ENCODE results near the gene TRIM46. TPM values are rescaled to one million over a fixed set of nuclear protein-coding genes. Genes with fewer than 3 reads are reported as not detected.
"Not testable (repeated sequence)": the region's sequence is repeated elsewhere in the genome, so short reads cannot be mapped to it uniquely, and the experiment has no call there.

The TRIM46 gene
- total and polyA plus RNA-seq, 4 donors = 6.7 to 37.6 (median 18.2) TPM

- Histone ChIP-seq H3K27ac (ENCODE audit: low read depth, low read length) (no peak overlapping the region), H3K4me1 (ENCODE audit: control insufficient read depth, insufficient read depth, low read length) (peaks cover 8% of the 10 kb centered on the region), H3K36me3 (ENCODE audit: control insufficient read depth, insufficient read depth, low read length) (peaks cover 47% of the 10 kb centered on the region), H3K9me3 (ENCODE audit: control insufficient read depth, insufficient read depth, low read length) (no peaks in the 10 kb centered on the region), H3K27me3 (ENCODE audit: control insufficient read depth, insufficient read depth, low read length) (no peaks in the 10 kb centered on the region), H3K4me3 (ENCODE audit: low read depth, low read length) (no peak overlapping the region)
- no peak for DNase-seq (ENCODE audit: low read depth in 4 of 6, low spot score in 6 of 6)
- 81% methylated on average over 5 of the region's 8 CpGs for WGBS (ENCODE audit: insufficient coverage)
Measured at GRCh38 chr1:155186067-155186793, 12.6 kb downstream of the TRIM46 start.

- Histone ChIP-seq H3K9me3 (ENCODE audit: control insufficient read depth, insufficient read depth, low read length) (no peaks in the 10 kb centered on the region), H3K36me3 (ENCODE audit: control insufficient read depth, insufficient read depth, low read length) (peaks cover 40% of the 10 kb centered on the region), H3K27ac (ENCODE audit: low read depth, low read length) (no peak overlapping the region), H3K4me1 (ENCODE audit: control insufficient read depth, insufficient read depth, low read length) (peaks cover 8% of the 10 kb centered on the region), H3K27me3 (ENCODE audit: control insufficient read depth, insufficient read depth, low read length) (no peaks in the 10 kb centered on the region), H3K4me3 (ENCODE audit: low read depth, low read length) (no peak overlapping the region)
- DNase-seq (ENCODE audit: low read depth in 4 of 6, low spot score in 6 of 6) = no peak
- 72% methylated on average over 14 of the region's 14 CpGs for WGBS (ENCODE audit: insufficient coverage)
Measured at GRCh38 chr1:155186794-155187455, 13.3 kb downstream of the TRIM46 start.

GRCh38 chr1:155187456-155187891, 13.8 kb downstream of the TRIM46 start:
- H3K36me3 ChIP-seq (ENCODE audit: control insufficient read depth, insufficient read depth, low read length) = peaks cover 35% of the 10 kb centered on the region
- H3K9me3 ChIP-seq (ENCODE audit: control insufficient read depth, insufficient read depth, low read length) = no peaks in the 10 kb centered on the region
- H3K4me3 ChIP-seq (ENCODE audit: low read depth, low read length) = no peak overlapping the region
- no peaks in the 10 kb centered on the region for H3K27me3 ChIP-seq (ENCODE audit: control insufficient read depth, insufficient read depth, low read length)
- no peak for DNase-seq (ENCODE audit: low read depth in 4 of 6, low spot score in 6 of 6)
- H3K27ac ChIP-seq (ENCODE audit: low read depth, low read length) = no peak overlapping the region
- WGBS (ENCODE audit: insufficient coverage) = 70% methylated on average over 16 of the region's 16 CpGs
- H3K4me1 ChIP-seq (ENCODE audit: control insufficient read depth, insufficient read depth, low read length) = peaks cover 9% of the 10 kb centered on the region

DNA sequence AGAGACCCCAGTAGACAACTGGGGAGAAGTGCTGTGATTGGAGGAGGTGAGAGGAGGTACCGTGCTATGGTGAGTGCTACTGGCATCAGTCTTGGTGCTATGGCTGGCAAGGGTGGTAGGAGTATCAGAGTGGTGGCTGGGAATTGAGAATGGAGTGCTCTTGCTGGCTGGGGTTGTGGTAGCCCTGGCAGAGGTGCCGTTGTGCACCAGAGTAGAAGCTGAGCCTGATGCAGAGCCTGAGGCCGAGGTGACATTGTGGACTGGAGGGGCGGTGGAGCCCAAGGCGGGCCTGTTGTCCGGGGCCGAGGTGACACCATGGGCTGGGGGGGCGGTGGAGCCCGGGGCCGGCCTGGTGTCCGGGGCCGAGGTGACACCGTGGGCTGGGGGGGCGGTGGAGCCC, 14.6 kb downstream of the TRIM46 start:
- Histone ChIP-seq H3K9me3 (ENCODE audit: control insufficient read depth, insufficient read depth, low read length) (no peaks in the 10 kb centered on the region), H3K27ac (ENCODE audit: low read depth, low read length) (no peak overlapping the region), H3K27me3 (ENCODE audit: control insufficient read depth, insufficient read depth, low read length) (no peaks in the 10 kb centered on the region), H3K4me3 (ENCODE audit: low read depth, low read length) (no peak overlapping the region), H3K4me1 (ENCODE audit: control insufficient read depth, insufficient read depth, low read length) (peaks cover 17% of the 10 kb centered on the region), H3K36me3 (ENCODE audit: control insufficient read depth, insufficient read depth, low read length) (peaks cover 27% of the 10 kb centered on the region)
- 85% methylated on average over 10 of the region's 14 CpGs for WGBS (ENCODE audit: insufficient coverage)
- DNase-seq (ENCODE audit: low read depth in 4 of 6, low spot score in 6 of 6) = no peak

DNA sequence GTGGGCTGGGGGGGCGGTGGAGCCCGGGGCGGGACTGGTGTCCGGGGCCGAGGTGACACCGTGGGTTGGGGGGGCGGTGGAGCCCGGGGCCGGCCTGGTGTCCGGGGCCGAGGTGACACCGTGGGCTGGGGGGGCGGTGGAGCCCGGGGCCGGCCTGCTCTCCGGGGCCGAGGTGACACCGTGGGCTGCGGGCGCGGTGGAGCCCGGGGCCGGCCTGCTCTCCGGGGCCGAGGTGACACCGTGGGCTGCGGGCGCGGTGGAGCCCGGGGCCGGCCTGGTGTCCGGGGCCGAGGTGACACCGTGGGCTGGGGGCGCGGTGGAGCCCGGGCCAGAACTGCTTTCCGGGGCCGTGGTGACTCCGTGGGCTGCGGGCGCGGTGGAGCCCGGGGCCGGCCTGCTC, 16.3 kb downstream of the TRIM46 start:
- H3K27me3 ChIP-seq (ENCODE audit: control insufficient read depth, insufficient read depth, low read length); H3K27ac ChIP-seq (ENCODE audit: low read depth, low read length); H3K4me3 ChIP-seq (ENCODE audit: low read depth, low read length); DNase-seq (ENCODE audit: low read depth in 4 of 6, low spot score in 6 of 6); H3K9me3 ChIP-seq (ENCODE audit: control insufficient read depth, insufficient read depth, low read length): not testable (repeated sequence)
- peaks cover 11% of the 10 kb centered on the region for H3K36me3 ChIP-seq (ENCODE audit: control insufficient read depth, insufficient read depth, low read length)
- WGBS (ENCODE audit: insufficient coverage) = 98% methylated on average over 11 of the region's 45 CpGs
- H3K4me1 ChIP-seq (ENCODE audit: control insufficient read depth, insufficient read depth, low read length) = peaks cover 28% of the 10 kb centered on the region

DNA sequence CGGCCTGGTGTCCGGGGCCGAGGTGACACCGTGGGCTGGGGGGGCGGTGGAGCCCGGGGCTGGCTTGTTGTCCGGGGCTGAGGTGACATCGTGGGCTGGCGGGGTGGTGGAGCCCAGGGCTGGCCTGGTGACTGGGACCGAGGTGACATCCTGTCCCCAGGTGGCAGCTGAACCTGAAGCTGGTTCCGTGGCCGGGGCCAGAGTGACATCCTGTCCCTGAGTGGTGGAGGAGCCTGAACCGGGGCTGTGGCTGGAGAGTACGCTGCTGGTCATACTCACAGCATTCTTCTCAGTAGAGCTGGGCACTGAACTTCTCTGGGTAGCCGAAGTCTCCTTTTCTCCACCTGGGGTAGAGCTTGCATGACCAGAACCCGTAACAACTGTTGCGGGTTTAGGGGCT, 18.3 kb downstream of the TRIM46 start:
- WGBS (ENCODE audit: insufficient coverage) = 87% methylated on average over 15 of the region's 17 CpGs
- H3K36me3 ChIP-seq (ENCODE audit: control insufficient read depth, insufficient read depth, low read length) = peaks cover 9% of the 10 kb centered on the region
- no peak overlapping the region for H3K27ac ChIP-seq (ENCODE audit: low read depth, low read length)
- no peaks in the 10 kb centered on the region for H3K27me3 ChIP-seq (ENCODE audit: control insufficient read depth, insufficient read depth, low read length)
- H3K9me3 ChIP-seq (ENCODE audit: control insufficient read depth, insufficient read depth, low read length) = no peaks in the 10 kb centered on the region
- DNase-seq (ENCODE audit: low read depth in 4 of 6, low spot score in 6 of 6) = no peak
- no peak overlapping the region for H3K4me3 ChIP-seq (ENCODE audit: low read depth, low read length)
- peaks cover 33% of the 10 kb centered on the region for H3K4me1 ChIP-seq (ENCODE audit: control insufficient read depth, insufficient read depth, low read length)

GRCh38 chr1:155192346-155193274, 19.0 kb downstream of the TRIM46 start:
- Histone ChIP-seq H3K4me3 (ENCODE audit: low read depth, low read length) (peak overlapping the region; percentile 51), H3K27me3 (ENCODE audit: control insufficient read depth, insufficient read depth, low read length) (no peaks in the 10 kb centered on the region), H3K27ac (ENCODE audit: low read depth, low read length) (peak overlapping the region; percentile 97), H3K4me1 (ENCODE audit: control insufficient read depth, insufficient read depth, low read length) (peaks cover 40% of the 10 kb centered on the region), H3K36me3 (ENCODE audit: control insufficient read depth, insufficient read depth, low read length) (peaks cover 16% of the 10 kb centered on the region), H3K9me3 (ENCODE audit: control insufficient read depth, insufficient read depth, low read length) (no peaks in the 10 kb centered on the region)
- 93% methylated on average over 1 of the region's 20 CpGs for WGBS (ENCODE audit: insufficient coverage)
- no peak for DNase-seq (ENCODE audit: low read depth in 4 of 6, low spot score in 6 of 6)

DNA sequence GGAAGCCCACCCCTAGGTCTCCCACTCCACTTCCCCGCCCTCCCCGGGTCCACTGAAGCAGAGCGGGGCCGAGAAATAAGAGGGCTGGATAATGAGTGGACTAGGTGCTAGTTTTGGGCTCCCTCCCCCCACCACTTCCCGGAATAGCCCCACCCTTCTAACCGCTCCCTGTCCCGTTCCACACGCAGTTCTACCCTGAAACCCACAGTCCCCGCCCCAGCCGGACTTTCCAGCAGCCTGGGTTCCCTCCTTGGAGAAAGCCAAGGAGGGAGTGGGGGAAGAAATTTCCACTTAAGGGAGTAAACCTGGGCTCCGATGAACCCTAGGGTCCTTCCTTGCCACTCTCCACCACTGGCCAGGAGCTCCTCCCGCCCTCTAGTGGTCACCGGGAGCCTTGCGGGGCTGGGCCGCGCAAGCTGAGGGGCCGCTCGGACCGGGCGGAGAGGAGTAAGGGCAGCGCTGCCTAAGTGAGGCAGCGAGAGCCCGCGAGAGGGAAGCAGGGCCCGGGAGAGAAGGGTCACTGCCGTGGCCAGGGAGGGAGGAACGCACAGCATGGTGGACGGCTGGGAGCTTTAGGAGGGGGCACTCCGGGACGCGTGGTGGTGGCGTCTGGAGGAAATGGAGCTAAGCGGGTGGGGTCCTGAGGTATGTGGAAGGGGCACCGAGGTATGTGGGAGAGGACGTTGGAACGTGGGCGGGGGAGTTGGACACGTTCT, 19.8 kb downstream of the TRIM46 start:
- H3K9me3 ChIP-seq (ENCODE audit: control insufficient read depth, insufficient read depth, low read length) = no peaks in the 10 kb centered on the region
- peak overlapping the region; percentile 97 for H3K27ac ChIP-seq (ENCODE audit: low read depth, low read length)
- peaks cover 24% of the 10 kb centered on the region for H3K36me3 ChIP-seq (ENCODE audit: control insufficient read depth, insufficient read depth, low read length)
- WGBS (ENCODE audit: insufficient coverage) = 0% methylated on average over 24 of the region's 38 CpGs
- peaks cover 48% of the 10 kb centered on the region for H3K4me1 ChIP-seq (ENCODE audit: control insufficient read depth, insufficient read depth, low read length)
- no peaks in the 10 kb centered on the region for H3K27me3 ChIP-seq (ENCODE audit: control insufficient read depth, insufficient read depth, low read length)
- peak in 4 of 6 donors; percentile 50 to 93 (median 82) for DNase-seq (ENCODE audit: low read depth in 4 of 6, low spot score in 6 of 6)
- peak overlapping the region; percentile 51 for H3K4me3 ChIP-seq (ENCODE audit: low read depth, low read length)

DNA sequence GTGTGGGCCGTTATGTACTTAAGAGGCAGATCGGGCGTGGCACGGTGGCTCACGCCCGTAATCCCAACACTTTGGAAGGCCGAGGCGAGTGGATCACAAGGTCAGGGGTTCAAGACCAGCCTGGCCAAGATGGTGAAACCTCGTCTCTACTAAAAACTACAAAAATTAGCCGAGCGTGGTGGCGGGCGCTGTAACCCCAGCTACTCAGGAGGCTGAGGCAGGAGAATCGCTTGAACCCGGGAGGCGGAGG, 20.3 kb downstream of the TRIM46 start:
- H3K27ac ChIP-seq (ENCODE audit: low read depth, low read length) = peak overlapping the region; percentile 97
- not testable (repeated sequence) for H3K9me3 ChIP-seq (ENCODE audit: control insufficient read depth, insufficient read depth, low read length); H3K27me3 ChIP-seq (ENCODE audit: control insufficient read depth, insufficient read depth, low read length); DNase-seq (ENCODE audit: low read depth in 4 of 6, low spot score in 6 of 6)
- peaks cover 48% of the 10 kb centered on the region for H3K4me1 ChIP-seq (ENCODE audit: control insufficient read depth, insufficient read depth, low read length)
- H3K36me3 ChIP-seq (ENCODE audit: control insufficient read depth, insufficient read depth, low read length) = peaks cover 28% of the 10 kb centered on the region
- WGBS (ENCODE audit: insufficient coverage) = 10% methylated on average over 16 of the region's 16 CpGs
- H3K4me3 ChIP-seq (ENCODE audit: low read depth, low read length) = peak overlapping the region; percentile 51

All from spinal cord (tissue), 10 donors.